HepG2 (cell line): ENCODE measurements around the gene PSD4. TPM values are rescaled to one million over a fixed set of nuclear protein-coding genes. Genes with fewer than 3 reads are reported as not detected.
A peak's percentile ranks its signal among the peaks of the same experiment; 100 is the strongest.

Experiments
- ELF3 ChIP-seq: IDR thresholded peaks from 2 replicates; pipeline ENCODE4 v1.6.1; 2016; ENCODE audit warnings: missing genetic modification reagents, missing compliant biosample characterization
- MAZ ChIP-seq, 2 experiments: sonication (generic) in 1 of 2; formaldehyde crosslinking in 1 of 2; IDR thresholded peaks; 2 replicates each; pipeline versions ENCODE4 v1.5.0 to v1.6.1; 2012 to 2020; ENCODE audit warnings: low read depth in 2 of 2, mild to moderate bottlenecking in 2 of 2, borderline replicate concordance in 1 of 2, improper control_type of control experiment in 1 of 2, low read length in 1 of 2, missing genetic modification reagents in 1 of 2, moderate library complexity in 1 of 2
- SOX13 ChIP-seq, 3 experiments: fragments of 450-650 bp in 1 of 3; sonication (generic) in 1 of 3; formaldehyde crosslinking in 1 of 3; IDR thresholded peaks in 2 of 3; conservative IDR thresholded peaks in 1 of 3; 2 replicates each; pipeline versions ENCODE4 v1.5.0 to v1.6.1; 2016 to 2020; ENCODE audit warnings: antibody characterized with exemption in 1 of 3, mild to moderate bottlenecking in 1 of 3, missing compliant biosample characterization in 1 of 3, missing genetic modification reagents in 1 of 3, moderate library complexity in 1 of 3
- TOE1 ChIP-seq: sonication (generic); formaldehyde crosslinking; IDR thresholded peaks from 2 replicates; pipeline ENCODE4 v1.4.0; 2020; ENCODE audit warnings: mild to moderate bottlenecking, missing genetic modification reagents
- ZFYVE20 ChIP-seq: sonication (generic); formaldehyde crosslinking; IDR thresholded peaks from 2 replicates; pipeline ENCODE4 v1.8.0; 2023; ENCODE audit warnings: low read depth, mild to moderate bottlenecking, moderate library complexity, missing genetic modification reagents, borderline replicate concordance
- ZNF12 ChIP-seq: sonication (generic); formaldehyde crosslinking; IDR thresholded peaks from 2 replicates; pipeline ENCODE4 v1.5.0; 2020; ENCODE audit warnings: missing genetic modification reagents
- ZNF160 ChIP-seq: sonication (generic); formaldehyde crosslinking; IDR thresholded peaks from 2 replicates; pipeline ENCODE4 v1.8.0; 2022; ENCODE audit warnings: mild to moderate bottlenecking, inconsistent platforms, missing genetic modification reagents
- ZNF446 ChIP-seq: sonication (generic); formaldehyde crosslinking; IDR thresholded peaks from 2 replicates; pipeline ENCODE4 v1.5.0; 2020; ENCODE audit warnings: mild to moderate bottlenecking, missing genetic modification reagents
- ZNF543 ChIP-seq: sonication (generic); formaldehyde crosslinking; IDR thresholded peaks from 2 replicates; pipeline ENCODE4 v1.4.0; 2020; ENCODE audit warnings: mild to moderate bottlenecking, missing genetic modification reagents
- polyA plus RNA-seq, 8 experiments: library from polyadenylated mRNA; depleted of rRNA in 3 of 8; stranded (reverse) in 7 of 8; unstranded in 1 of 8; fragments of >200 nt; fragmentation: Illumina TruSeq in 4 of 8; extraction: Trizol in 4 of 8; gene quantifications; 2 replicates each; pipeline versions ENCODE4 v1.2.1 to v1.2.3, GENCODE V29; 2011 to 2016; ENCODE audit warnings: low read depth in 4 of 8, missing spikeins in 1 of 8, mixed read lengths in 1 of 8; ENCODE audit not compliant: insufficient read depth in 1 of 8
- total RNA-seq, 5 experiments: library from RNA; depleted of rRNA; stranded (reverse); fragments of >200 nt; fragmentation: Illumina TruSeq; extraction: Trizol; gene quantifications; 2 replicates each; pipeline ENCODE4 v1.2.3, GENCODE V29; 2016; ENCODE audit warnings: low read depth in 1 of 5
- TF ChIP-seq, protein P1 (sequence below): sonication (generic); formaldehyde crosslinking; IDR thresholded peaks from 2 replicates; pipeline ENCODE4 v1.4.0; 2020; ENCODE audit warnings: mild to moderate bottlenecking, missing genetic modification reagents, borderline replicate concordance
- TF ChIP-seq, protein P2 (sequence below): sonication (generic); formaldehyde crosslinking; IDR thresholded peaks from 2 replicates; pipeline ENCODE4 v1.5.0; 2020; ENCODE audit warnings: mild to moderate bottlenecking, missing genetic modification reagents, borderline replicate concordance
- TF ChIP-seq, protein P3 (sequence below): sonication (generic); formaldehyde crosslinking; IDR thresholded peaks from 2 replicates; pipeline ENCODE4 v1.5.0; 2020; ENCODE audit warnings: mild to moderate bottlenecking, missing genetic modification reagents, borderline replicate concordance
- TF ChIP-seq, protein P4 (sequence below): IDR thresholded peaks from 2 replicates; pipeline ENCODE4 v1.6.1; 2016; ENCODE audit warnings: missing compliant biosample characterization, missing genetic modification reagents, borderline replicate concordance

Gene PSD4
- total and polyA plus RNA-seq, 2 of the 13 experiments (the other 11 are each of a cell fraction or from before 2014, with no cell fraction given), result 5.8 to 9.4 TPM

DNA sequence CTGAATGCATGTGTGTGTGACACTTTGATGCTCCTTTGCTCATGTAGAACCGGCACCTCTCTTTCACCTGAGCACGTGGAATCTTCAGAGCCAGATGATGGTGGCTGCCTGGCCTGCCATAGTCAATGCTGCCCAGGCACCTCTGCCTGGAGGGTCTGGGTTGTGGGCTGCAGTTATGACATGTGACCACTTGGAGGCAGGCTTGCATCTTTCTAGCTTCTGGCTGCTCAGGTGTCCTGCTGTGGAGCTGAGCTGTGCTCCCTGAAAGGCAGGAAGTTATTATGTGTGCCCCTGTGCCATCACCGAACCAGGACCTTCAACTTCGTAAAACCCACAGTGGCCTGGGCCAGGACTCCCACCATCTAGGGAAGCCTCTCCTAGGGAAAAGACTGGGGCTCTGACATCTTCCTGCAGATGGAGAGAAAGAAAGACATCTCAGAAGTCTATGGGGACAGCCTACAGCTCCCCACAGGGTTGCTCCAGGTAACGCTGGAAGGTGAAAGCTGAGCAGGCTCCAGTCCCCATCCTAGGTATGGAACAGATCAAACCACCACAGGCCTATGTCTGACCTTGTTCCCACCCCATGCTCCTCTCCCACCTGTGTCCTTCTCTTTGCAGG, 30.2 kb downstream of the PSD4 start (continued):
- TF ChIP-seq, protein P1, sequence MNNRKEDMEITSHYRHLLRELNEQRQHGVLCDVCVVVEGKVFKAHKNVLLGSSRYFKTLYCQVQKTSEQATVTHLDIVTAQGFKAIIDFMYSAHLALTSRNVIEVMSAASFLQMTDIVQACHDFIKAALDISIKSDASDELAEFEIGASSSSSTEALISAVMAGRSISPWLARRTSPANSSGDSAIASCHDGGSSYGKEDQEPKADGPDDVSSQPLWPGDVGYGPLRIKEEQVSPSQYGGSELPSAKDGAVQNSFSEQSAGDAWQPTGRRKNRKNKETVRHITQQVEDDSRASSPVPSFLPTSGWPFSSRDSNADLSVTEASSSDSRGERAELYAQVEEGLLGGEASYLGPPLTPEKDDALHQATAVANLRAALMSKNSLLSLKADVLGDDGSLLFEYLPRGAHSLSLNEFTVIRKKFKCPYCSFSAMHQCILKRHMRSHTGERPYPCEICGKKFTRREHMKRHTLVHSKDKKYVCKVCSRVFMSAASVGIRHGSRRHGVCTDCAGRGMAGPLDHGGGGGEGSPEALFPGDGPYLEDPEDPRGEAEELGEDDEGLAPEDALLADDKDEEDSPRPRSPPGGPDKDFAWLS, result no peak
- TF ChIP-seq, protein P2, sequence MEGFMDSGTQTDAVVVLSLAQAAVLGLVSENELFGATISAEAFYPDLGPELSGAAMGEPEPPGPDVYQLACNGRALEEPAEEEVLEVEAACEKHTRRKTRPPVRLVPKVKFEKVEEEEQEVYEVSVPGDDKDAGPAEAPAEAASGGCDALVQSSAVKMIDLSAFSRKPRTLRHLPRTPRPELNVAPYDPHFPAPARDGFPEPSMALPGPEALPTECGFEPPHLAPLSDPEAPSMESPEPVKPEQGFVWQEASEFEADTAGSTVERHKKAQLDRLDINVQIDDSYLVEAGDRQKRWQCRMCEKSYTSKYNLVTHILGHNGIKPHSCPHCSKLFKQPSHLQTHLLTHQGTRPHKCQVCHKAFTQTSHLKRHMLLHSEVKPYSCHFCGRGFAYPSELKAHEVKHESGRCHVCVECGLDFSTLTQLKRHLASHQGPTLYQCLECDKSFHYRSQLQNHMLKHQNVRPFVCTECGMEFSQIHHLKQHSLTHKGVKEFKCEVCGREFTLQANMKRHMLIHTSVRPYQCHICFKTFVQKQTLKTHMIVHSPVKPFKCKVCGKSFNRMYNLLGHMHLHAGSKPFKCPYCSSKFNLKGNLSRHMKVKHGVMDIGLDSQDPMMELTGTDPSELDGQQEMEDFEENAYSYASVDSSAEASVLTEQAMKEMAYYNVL (CRISPR knock-in tag), result no peak
- TF ChIP-seq ELF3 (peak; percentile 81), ZNF446 (no peak), ZNF543 (peak; percentile 52; the same call in 1 of the 2 replicates), MAZ (IDR thresholded peaks at IDR 0.05; ENCODE audit: borderline replicate concordance, low read depth, low read length) (no peak), MAZ (CRISPR knock-in tag; IDR thresholded peaks at IDR 0.05; ENCODE audit: low read depth) (no peak), TOE1 (CRISPR knock-in tag) (peak; percentile 42; the same call in 1 of the 2 replicates), ZNF160 (no peak), ZFYVE20 (CRISPR knock-in tag) (no peak), ZNF12 (CRISPR knock-in tag) (peak; percentile 24; the same call in 1 of the 2 replicates), SOX13 (IDR thresholded peaks at IDR 0.05) (no peak), SOX13 (CRISPR knock-in tag; conservative IDR thresholded peaks at IDR 0.05 in 1 of 2, IDR thresholded peaks at IDR 0.05 in 1 of 2) (no peak; a peak in 1 of 4 replicates)
- TF ChIP-seq, protein P3, sequence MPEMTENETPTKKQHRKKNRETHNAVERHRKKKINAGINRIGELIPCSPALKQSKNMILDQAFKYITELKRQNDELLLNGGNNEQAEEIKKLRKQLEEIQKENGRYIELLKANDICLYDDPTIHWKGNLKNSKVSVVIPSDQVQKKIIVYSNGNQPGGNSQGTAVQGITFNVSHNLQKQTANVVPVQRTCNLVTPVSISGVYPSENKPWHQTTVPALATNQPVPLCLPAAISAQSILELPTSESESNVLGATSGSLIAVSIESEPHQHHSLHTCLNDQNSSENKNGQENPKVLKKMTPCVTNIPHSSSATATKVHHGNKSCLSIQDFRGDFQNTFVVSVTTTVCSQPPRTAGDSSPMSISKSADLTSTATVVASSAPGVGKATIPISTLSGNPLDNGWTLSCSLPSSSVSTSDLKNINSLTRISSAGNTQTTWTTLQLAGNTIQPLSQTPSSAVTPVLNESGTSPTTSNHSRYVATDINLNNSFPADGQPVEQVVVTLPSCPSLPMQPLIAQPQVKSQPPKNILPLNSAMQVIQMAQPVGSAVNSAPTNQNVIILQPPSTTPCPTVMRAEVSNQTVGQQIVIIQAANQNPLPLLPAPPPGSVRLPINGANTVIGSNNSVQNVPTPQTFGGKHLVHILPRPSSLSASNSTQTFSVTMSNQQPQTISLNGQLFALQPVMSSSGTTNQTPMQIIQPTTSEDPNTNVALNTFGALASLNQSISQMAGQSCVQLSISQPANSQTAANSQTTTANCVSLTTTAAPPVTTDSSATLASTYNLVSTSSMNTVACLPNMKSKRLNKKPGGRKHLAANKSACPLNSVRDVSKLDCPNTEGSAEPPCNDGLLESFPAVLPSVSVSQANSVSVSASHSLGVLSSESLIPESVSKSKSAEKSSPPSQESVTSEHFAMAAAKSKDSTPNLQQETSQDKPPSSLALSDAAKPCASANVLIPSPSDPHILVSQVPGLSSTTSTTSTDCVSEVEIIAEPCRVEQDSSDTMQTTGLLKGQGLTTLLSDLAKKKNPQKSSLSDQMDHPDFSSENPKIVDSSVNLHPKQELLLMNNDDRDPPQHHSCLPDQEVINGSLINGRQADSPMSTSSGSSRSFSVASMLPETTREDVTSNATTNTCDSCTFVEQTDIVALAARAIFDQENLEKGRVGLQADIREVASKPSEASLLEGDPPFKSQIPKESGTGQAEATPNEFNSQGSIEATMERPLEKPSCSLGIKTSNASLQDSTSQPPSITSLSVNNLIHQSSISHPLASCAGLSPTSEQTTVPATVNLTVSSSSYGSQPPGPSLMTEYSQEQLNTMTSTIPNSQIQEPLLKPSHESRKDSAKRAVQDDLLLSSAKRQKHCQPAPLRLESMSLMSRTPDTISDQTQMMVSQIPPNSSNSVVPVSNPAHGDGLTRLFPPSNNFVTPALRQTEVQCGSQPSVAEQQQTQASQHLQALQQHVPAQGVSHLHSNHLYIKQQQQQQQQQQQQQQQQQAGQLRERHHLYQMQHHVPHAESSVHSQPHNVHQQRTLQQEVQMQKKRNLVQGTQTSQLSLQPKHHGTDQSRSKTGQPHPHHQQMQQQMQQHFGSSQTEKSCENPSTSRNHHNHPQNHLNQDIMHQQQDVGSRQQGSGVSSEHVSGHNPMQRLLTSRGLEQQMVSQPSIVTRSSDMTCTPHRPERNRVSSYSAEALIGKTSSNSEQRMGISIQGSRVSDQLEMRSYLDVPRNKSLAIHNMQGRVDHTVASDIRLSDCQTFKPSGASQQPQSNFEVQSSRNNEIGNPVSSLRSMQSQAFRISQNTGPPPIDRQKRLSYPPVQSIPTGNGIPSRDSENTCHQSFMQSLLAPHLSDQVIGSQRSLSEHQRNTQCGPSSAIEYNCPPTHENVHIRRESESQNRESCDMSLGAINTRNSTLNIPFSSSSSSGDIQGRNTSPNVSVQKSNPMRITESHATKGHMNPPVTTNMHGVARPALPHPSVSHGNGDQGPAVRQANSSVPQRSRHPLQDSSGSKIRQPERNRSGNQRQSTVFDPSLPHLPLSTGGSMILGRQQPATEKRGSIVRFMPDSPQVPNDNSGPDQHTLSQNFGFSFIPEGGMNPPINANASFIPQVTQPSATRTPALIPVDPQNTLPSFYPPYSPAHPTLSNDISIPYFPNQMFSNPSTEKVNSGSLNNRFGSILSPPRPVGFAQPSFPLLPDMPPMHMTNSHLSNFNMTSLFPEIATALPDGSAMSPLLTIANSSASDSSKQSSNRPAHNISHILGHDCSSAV (CRISPR knock-in tag), result no peak
- TF ChIP-seq, protein P4, sequence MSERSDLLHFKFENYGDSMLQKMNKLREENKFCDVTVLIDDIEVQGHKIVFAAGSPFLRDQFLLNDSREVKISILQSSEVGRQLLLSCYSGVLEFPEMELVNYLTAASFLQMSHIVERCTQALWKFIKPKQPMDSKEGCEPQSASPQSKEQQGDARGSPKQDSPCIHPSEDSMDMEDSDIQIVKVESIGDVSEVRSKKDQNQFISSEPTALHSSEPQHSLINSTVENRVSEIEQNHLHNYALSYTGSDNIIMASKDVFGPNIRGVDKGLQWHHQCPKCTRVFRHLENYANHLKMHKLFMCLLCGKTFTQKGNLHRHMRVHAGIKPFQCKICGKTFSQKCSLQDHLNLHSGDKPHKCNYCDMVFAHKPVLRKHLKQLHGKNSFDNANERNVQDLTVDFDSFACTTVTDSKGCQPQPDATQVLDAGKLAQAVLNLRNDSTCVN (CRISPR knock-in tag), result no peak
